Small intestine (tissue), 7 donors: ENCODE data around the gene HYOU1. TPM values are rescaled to one million over a fixed set of nuclear protein-coding genes. Genes with fewer than 3 reads are reported as not detected.
"Not testable (repeated sequence)": the region's sequence is repeated elsewhere in the genome, so short reads cannot be mapped to it uniquely, and the experiment has no call there.

Experiments used
- DNase-seq, 2 donors: peaks; one replicate each; pipeline versions ENCODE4 v3.0.0 to v3.0.0-alpha.2; 2013
- FAIRE-seq: peaks from 2 replicates; lab custom pipeline; 2012; peaks lifted over from hg19 to GRCh38; lab: Jason Lieb, UNC
- H3K27ac ChIP-seq, 3 donors: one replicate each; pipeline ENCODE4 v1.5.1; 2013; ENCODE audit warnings: low read length in 2 of 3, mild to moderate bottlenecking in 2 of 3, control low read depth in 1 of 3, inconsistent platforms in 1 of 3, low read depth in 1 of 3, moderate library complexity in 1 of 3
- H3K27me3 ChIP-seq, 3 donors: one replicate each; pipeline ENCODE4 v1.6.1; 2013; ENCODE audit warnings: low read length in 3 of 3, inconsistent platforms in 1 of 3; ENCODE audit not compliant: control insufficient read depth in 3 of 3, insufficient read depth in 3 of 3
- H3K36me3 ChIP-seq, 3 donors: one replicate each; pipeline ENCODE4 v1.6.1; 2013; ENCODE audit warnings: low read length in 3 of 3, inconsistent platforms in 1 of 3, low read depth in 1 of 3, mild to moderate bottlenecking in 1 of 3, moderate library complexity in 1 of 3; ENCODE audit not compliant: control insufficient read depth in 3 of 3, insufficient read depth in 2 of 3
- H3K4me1 ChIP-seq, 3 donors: one replicate each; pipeline ENCODE4 v1.6.1; 2013; ENCODE audit warnings: low read length in 2 of 3, inconsistent platforms in 1 of 3, low read depth in 1 of 3, mild to moderate bottlenecking in 1 of 3, moderate library complexity in 1 of 3; ENCODE audit not compliant: control insufficient read depth in 3 of 3, insufficient read depth in 2 of 3
- H3K4me3 ChIP-seq, 3 donors: one replicate each; pipeline ENCODE4 v1.5.1; 2013; ENCODE audit warnings: low read length in 3 of 3, control low read depth in 1 of 3, inconsistent platforms in 1 of 3, low read depth in 1 of 3, mild to moderate bottlenecking in 1 of 3, moderate library complexity in 1 of 3
- H3K9me3 ChIP-seq, 2 donors: one replicate each; pipeline ENCODE4 v1.6.1; 2013; ENCODE audit warnings: low read depth in 1 of 2, low read length in 1 of 2; ENCODE audit not compliant: control insufficient read depth in 2 of 2, insufficient read depth in 1 of 2
- WGBS, 3 donors: extraction: QIAGEN DNeasy Blood & Tissue Kit; methylation state at CpG; one replicate each; pipeline ENCODE4 v1.1.7; 2013; 5-methylcytosine and 5-hydroxymethylcytosine counted together
- polyA plus RNA-seq, 4 donors: library from polyadenylated mRNA; stranded (reverse) in 3 of 4; unstranded in 1 of 4; fragments of 200-250 nt in 3 of 4; fragments of 120-200 nt in 1 of 4; gene quantifications; one replicate each; pipeline versions ENCODE4 v1.2.1 to v1.2.3, GENCODE V29; 2013
- donor health status: healthy with polysubstance abuse.
- donor health status: control.
- donor health status: control.
- donor health status: Bipolar disorder and iron deficiency.
- donor health status: healthy.

HYOU1 gene
- polyA plus RNA-seq, 4 donors, result 17.4 to 127 (median 53.3) TPM

DNA sequence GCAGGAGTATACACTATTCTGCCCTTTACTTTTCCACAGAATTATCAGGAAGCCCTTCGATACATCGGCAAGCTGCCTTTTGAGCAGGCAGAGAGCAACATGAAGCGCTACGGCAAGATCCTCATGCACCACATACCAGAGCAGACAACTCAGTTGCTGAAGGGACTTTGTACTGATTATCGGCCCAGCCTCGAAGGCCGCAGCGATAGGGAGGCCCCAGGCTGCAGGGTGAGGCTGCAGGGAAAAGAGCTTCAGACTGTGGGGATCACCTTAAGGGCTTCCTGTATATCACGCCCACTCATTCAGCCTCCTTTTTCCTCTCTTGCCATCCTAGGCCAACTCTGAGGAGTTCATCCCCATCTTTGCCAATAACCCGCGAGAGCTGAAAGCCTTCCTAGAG, 20.8 kb upstream of the HYOU1 start:
- 20 to 67% (median 42%) methylated on average over 11 of the region's 11 CpGs for WGBS, 3 donors
- Histone ChIP-seq H3K27ac (peak overlapping the region; percentile 18 to 81 (median 79)), H3K27me3 (no peaks in the 10 kb centered on the region), H3K36me3 (peaks cover 19 to 93% (median 26%) of the 10 kb centered on the region in 3 donors), H3K9me3 (no peaks in the 10 kb centered on the region), H3K4me3 (no peak overlapping the region), H3K4me1 (peaks cover 0 to 52% (median 13%) of the 10 kb centered on the region in 3 donors)
- FAIRE-seq (no peak), DNase-seq (peak; percentile 83 to 90)

DNA sequence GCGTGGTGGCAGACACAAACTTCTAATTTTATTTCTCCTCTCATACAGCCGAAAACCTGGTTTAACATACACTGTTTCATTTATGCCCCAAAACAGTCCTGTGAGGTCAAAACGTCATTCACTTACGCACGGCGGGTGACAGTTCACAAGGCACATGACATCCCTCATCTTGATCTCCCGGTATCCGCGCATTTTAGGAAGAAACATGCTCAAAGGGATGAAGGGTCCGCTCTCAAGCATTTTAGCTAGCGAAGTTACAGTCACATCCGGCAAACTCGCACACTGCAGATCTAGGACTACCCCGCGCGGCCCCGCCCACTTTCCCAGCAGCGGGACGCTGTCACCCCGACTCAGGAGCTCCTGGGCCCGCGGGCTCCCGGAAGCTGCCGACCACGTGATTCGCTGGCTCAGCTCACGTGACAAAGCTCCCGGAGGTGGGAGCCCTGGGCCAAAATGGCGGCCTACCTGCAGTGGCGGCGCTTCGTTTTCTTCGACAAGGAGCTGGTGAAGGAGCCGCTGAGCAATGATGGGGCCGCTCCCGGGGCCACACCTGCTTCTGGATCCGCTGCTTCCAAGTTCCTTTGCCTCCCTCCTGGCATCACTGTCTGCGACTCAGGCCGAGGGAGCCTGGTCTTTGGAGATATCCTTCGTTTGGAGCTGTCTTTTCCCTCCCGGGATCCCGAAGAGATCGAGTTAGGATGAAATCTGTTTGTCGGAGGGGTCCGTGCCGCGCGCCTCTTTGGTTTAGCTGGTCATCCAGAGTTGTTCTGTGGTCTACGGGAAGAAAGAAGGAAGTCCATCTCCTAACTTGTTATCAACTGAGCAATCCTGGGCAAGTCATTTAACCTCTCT, 10.6 kb upstream of the HYOU1 start, which contains the start of gene VPS11:
Gene VPS11, plus strand, starts transcription at position 448 of the 852 bp plus-strand sequence. Its CDS starts 6 bp downstream, at position 454.
- Histone ChIP-seq H3K4me3 (peak within 1 kb of the TSS; percentile 47 to 94 (median 78)), H3K4me1 (peaks cover 0 to 9% (median 0%) of the 10 kb centered on the region in 3 donors), H3K36me3 (peaks cover 6 to 33% (median 9%) of the 10 kb centered on the region in 3 donors), H3K9me3 (no peaks in the 10 kb centered on the region), H3K27me3 (no peaks in the 10 kb centered on the region), H3K27ac (peak within 1 kb of the TSS; percentile 61 to 95 (median 70))
- FAIRE-seq (no peak), DNase-seq (peak; percentile 98)
- WGBS, 3 donors, result 0% methylated on average over 49 of the region's 49 CpGs

DNA sequence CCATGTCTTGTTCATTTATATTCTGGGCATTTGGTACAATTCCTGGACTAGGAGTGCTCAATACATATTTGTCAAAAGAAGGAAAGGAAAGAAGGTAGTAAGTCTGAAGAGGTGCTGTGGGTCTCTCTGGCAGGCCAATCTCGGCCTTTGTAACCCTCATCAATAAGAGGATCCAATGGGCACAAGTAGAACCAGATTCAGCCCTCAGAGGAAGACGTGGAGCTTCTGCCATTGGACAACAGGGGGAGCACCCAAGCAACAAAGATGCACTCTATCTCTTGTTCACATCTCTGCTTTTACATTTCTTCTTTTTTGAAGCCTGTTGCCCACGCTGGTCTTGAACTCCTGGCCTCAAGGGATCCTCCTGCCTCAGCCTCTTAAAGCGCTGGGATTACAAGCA, 8.4 kb upstream of the HYOU1 start:
- 43 to 57% (median 49%) methylated on average over 4 of the region's 4 CpGs for WGBS, 3 donors
- peak; percentile 40 to 58 for DNase-seq
- Histone ChIP-seq H3K9me3 (no peaks in the 10 kb centered on the region), H3K4me1 (peaks cover 0 to 9% (median 0%) of the 10 kb centered on the region in 3 donors), H3K36me3 (peaks cover 0 to 13% (median 4%) of the 10 kb centered on the region in 3 donors), H3K27ac (no peak overlapping the region), H3K27me3 (no peaks in the 10 kb centered on the region), H3K4me3 (no peak overlapping the region)
- no peak for FAIRE-seq

DNA sequence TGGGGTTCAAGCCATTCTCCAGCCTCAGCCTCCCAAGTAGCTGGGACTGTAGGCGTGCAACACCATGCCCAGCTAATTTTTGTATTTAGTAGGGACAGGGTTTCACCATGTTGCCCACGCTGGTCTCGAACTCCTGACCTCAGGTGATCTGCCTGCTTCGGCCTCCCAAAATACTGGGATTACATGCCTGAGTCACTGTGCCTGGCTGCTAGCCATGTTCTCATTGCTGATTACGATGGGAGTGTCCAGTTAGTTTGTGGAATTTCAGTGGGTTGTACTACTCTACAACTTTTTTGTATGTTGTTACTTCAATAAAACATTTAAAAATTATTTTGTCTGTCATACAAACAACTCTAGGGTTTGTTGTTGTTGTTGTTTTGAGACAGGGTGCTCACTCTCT, 5.8 kb upstream of the HYOU1 start:
- Histone ChIP-seq H3K4me3 (no peak overlapping the region), H3K4me1 (peaks cover 0 to 4% (median 0%) of the 10 kb centered on the region in 3 donors), H3K36me3 (peaks cover 0 to 9% (median 2%) of the 10 kb centered on the region in 3 donors), H3K27me3 (no peaks in the 10 kb centered on the region), H3K9me3 (no peaks in the 10 kb centered on the region), H3K27ac (no peak overlapping the region)
- FAIRE-seq (no peak), DNase-seq (no peak)
- WGBS, 3 donors, result 47 to 64% (median 62%) methylated on average over 5 of the region's 5 CpGs

DNA sequence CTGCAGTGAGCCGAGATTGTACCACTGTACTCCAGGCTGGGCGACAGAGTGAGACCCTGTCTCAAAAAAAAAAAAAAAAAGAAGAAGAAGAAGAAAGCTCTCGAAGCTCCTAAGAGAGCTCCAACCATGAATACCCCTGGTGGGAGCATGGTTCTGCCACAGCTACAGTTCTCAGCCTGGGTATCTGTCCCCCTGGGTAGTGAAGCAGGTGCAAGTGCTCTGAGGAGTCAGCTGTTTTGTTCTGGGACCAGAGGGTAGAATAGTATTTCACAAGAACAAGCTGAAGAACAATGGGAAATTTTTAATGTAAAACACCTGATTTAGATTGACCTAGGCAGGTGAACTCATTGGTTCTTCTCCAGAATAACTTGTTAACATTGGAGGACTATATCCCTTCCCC, 4.3 kb upstream of the HYOU1 start:
- Histone ChIP-seq H3K27ac (no peak overlapping the region), H3K9me3 (no peaks in the 10 kb centered on the region), H3K4me1 (no peaks in the 10 kb centered on the region), H3K27me3 (no peaks in the 10 kb centered on the region), H3K4me3 (no peak overlapping the region), H3K36me3 (peaks cover 0 to 9% (median 2%) of the 10 kb centered on the region in 3 donors)
- FAIRE-seq (no peak), DNase-seq (no peak)
- 91 to 98% (median 95%) methylated on average over 3 of the region's 3 CpGs for WGBS, 3 donors

DNA sequence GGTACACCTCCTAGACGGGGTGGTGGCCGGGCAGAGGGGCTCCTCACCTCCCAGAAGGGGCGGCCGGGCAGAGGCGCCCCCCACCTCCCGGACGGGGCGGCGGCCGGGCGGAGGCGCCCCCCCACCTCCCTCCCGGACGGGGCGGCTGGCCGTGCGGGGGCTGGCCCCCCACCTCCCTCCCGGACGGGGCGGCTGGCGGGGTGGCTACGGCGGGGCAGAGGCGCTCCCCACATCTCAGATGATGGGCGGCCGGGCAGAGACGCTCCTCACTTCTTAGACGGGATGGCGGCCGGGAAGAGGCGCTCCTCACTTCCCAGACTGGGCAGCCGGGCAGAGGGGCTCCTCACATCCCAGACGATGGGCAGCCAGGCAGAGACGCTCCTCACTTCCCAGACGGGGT, 2.1 kb upstream of the HYOU1 start:
- not testable (repeated sequence) for H3K4me3 ChIP-seq, H3K4me1 ChIP-seq, DNase-seq, H3K9me3 ChIP-seq, H3K27me3 ChIP-seq, FAIRE-seq, H3K27ac ChIP-seq
- peaks cover 2 to 19% (median 8%) of the 10 kb centered on the region in 3 donors for H3K36me3 ChIP-seq
- WGBS, 3 donors, result 88 to 92% (median 92%) methylated on average over 16 to 31 of the region's 35 CpGs

DNA sequence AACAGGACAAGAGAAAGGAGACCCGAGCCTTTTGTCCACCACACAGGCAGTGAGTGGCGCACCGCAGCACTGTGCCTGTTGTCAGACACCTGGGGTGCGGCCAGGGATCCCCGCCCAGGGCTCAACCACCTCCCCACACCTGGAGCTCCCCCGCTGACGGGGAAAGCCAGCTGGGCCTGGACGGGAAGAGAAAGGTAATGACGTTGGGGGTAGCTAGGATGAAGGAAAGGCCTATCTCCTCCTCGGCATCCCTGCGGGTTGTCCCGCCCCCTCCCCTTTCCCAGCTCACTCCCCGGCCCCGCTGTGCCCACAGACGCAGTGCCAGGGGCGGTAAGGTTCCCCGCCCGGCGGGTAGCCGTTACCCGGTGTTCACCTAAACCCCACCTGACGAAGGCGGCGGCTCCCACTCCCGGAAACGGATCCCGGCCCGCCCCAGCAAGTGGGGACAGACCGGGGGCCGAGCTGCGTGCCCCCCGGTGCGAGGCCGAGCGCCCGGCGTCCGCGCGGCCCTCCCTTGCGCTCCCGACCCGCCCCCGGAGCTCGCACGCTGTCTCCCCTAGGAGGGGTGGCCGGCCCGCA, 495 bp downstream of the HYOU1 start:
- DNase-seq (peak; percentile 63 to 66), FAIRE-seq (no peak)
- Histone ChIP-seq H3K27ac (peak overlapping the region; percentile 89 to 95 (median 89)), H3K4me1 (peaks cover 0 to 8% (median 2%) of the 10 kb centered on the region in 3 donors), H3K36me3 (peaks cover 7 to 40% (median 18%) of the 10 kb centered on the region in 3 donors), H3K9me3 (no peaks in the 10 kb centered on the region), H3K4me3 (peak overlapping the region; percentile 81 to 96 (median 93)), H3K27me3 (no peaks in the 10 kb centered on the region)
- 0 to 1% (median 1%) methylated on average over 28 to 48 of the region's 48 CpGs for WGBS, 3 donors

DNA sequence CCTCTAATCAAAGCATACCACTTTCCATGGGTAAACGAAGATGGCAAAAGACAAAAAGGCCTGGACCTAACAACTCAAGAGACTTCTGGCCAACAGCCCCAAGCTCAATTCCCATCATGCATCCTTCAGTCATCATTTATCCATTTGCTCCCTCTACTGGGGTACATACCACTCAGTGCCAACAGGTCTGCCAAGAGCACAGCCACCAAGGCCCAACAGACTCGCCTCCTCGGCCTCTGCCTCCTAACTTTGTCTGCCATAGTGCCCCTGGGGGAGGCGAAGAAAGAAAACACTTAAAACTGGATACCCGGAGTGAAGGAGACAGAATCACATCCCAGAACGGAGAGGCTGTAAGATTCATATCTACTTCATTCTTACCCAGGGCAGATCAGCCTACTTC, 1.1 kb downstream of the HYOU1 start:
- FAIRE-seq, result no peak
- H3K9me3 ChIP-seq, result no peaks in the 10 kb centered on the region
- H3K27me3 ChIP-seq, result no peaks in the 10 kb centered on the region
- WGBS, 3 donors, result 34 to 45% (median 44%) methylated on average over 6 of the region's 6 CpGs
- peaks cover 0 to 8% (median 2%) of the 10 kb centered on the region in 3 donors for H3K4me1 ChIP-seq
- no peak for DNase-seq
- peak overlapping the region; percentile 81 to 96 (median 93) for H3K4me3 ChIP-seq
- peaks cover 7 to 46% (median 21%) of the 10 kb centered on the region in 3 donors for H3K36me3 ChIP-seq
- peak overlapping the region in 2 of 3 donors; percentile 89 to 95 for H3K27ac ChIP-seq
